Right kidney (tissue), 9 donors: ENCODE measurements around the gene IFIT1B.
"Not testable (repeated sequence)": the region's sequence is repeated elsewhere in the genome, so short reads cannot be mapped to it uniquely, and the experiment has no call there.

ENCODE experiments used
- DNase-seq: peaks from one replicate; pipeline ENCODE4 v3.0.0-alpha.2; 2016
- long read RNA-seq, 8 donors: transcript quantifications; one replicate each; lab custom pipeline, GENCODE V29; 2026

IFIT1B gene, protein sequence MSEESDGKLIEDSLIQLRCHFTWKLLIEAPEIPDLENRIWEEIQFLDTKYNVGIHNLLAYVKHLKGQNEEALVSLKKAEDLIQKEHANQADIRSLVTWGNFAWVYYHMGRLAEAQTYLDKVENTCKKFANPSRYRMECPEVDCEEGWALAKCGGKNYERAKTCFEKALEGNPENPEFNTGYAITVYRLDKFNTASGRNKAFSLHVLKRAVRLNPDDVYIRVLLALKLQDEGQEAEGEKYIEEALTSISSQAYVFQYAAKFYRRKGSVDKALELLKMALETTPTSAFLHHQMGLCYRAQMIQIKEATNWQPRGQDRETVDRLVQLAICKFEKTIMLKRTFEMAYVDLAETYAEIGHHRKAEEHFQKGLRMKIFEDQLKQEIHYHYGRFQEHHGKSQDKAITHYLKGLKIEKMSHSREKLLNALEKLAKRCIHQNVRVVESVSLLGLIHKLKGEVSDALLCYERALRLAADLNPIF
- long read RNA-seq, donor 1, partial matches to known transcripts = 0 of 1 reads
- long read RNA-seq, donor 1, other reads (novel, unspliced or antisense) = 0 of 1 reads
- long read RNA-seq, donor 2 = 0 reads
- long read RNA-seq, donor 3 = 0 reads
- long read RNA-seq, donor 4, partial matches to known transcripts = 0 of 1 reads
- long read RNA-seq, donor 4, other reads (novel, unspliced or antisense) = 0 of 1 reads
- long read RNA-seq, donor 5 = 0 reads
- long read RNA-seq, donor 6 = 0 reads
- long read RNA-seq, donor 7 = 0 reads
- long read RNA-seq, donor 8 = 0 reads

DNA sequence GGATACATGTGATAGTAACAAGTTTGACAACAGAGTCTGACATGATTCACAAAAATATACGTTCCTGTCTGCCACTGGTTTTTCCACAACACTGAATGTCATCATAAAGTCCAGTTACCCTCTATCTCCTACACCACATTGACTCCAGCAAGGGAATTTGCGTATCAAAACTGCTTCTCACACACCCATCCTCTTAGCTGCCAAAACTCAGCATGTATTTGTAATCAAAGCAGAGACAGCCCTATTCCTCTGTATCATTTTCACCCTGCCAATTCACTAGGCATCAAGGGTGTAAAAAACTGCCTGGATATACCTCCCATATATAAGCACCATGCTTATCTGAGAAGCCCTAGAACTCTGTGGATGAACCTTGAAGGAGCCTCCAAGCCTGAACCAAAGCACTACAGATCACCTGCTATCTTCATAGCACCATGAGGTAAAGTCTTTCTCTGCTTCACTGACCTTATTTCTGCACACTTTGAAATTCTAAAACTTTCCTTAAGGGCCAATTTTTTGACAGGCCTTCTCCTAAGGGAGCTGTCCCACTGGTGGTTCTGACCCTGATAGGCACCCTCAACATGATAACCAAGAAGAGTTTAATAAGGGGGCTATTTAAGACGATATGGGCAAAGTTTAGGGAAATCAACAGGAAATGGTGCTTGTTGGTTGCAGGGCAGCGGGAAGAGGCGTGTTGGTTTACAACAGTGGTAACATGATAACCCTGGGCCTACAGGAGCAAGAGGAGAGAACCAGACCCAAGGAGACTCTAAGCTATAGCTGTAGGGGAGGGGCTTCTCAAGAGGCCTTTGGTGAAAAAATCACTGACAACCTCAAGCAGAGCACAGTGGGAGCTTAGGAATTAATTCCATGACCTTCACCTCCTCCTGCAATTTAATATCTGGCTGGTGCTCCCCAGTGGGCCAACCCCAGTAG lies at the start of gene IFIT1B:
TSS of gene IFIT1B (plus strand) at position 352 of the 933 bp plus-strand sequence. CDS start at position 432, 80 bp downstream.
- DNase-seq = no peak

DNA sequence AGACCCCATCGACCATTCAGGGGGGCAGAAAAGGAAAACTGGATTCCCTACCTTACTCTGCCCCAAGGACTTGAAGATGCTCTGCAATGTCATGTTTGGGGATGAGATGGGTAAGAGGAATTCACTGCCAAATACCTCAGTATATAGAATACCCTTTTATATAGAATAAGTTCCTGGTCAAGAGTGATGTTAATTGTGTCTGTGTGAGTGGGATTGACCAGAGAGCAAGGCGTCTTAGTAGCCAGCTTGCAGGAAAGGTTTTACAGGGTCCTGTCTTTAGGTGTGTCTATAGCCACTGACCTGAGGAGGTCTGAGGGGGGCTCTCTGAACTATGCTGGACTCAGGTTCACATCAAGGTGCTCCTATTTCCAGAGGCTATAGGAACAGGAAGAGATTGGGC lies 48.7 kb upstream of the IFIT1B start:
- no peak for DNase-seq

DNA sequence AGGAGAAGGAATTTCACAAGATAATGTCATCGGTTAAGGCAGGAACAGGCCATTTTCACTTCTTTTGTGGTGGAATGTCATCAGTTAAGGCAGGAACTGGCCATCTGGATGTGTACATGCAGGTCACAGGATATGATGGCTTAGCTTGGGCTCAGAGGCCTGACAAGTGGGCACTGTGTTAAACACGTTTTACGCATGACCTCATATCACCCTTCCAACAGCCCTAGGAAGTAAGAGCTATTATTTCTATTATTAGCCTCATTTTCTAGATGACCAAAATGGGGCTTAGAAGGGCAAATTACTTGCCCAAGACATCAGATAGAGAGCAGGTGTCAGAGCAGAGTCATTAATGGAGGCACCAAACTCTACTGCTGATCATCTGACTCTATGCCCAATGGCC lies 47.8 kb upstream of the IFIT1B start:
- DNase-seq = not testable (repeated sequence)

- DNase-seq = no peak
These were observed 47.2 kb upstream of the IFIT1B start for GRCh38 chr10:89330537-89331212.

DNA sequence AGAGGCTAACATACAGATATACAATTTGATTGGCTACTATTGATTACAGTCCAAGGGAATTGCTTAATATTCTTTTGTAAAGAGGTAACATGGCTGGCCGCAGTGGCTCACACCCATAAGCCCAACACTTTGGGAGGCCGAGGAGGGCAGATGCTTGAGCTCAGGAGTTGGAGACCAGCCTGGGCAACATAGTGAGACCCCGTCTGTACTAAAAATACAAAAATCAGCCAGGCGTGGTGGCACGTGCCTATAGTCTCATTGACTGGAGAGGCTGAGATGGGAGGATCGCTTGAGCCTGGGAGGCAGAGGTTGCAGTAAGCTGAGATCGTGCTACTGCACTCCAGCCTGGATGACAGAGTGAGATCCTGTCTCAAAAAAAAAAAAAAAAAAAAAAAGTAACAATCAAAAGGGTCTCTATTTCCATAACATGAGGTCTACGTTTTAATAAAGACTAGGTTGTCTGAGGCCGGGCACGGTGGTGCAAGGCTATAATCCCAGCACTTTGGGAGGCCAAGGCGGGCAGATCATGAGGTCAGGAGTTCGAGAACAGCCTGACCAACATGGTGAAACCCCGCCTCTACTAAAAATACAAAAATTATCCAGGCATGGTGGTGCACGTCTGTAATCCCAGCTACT lies 46.3 kb upstream of the IFIT1B start:
- DNase-seq = not testable (repeated sequence)

- peak; percentile 42 for DNase-seq
These were observed 45.7 kb upstream of the IFIT1B start for GRCh38 chr10:89332123-89332633.

DNA sequence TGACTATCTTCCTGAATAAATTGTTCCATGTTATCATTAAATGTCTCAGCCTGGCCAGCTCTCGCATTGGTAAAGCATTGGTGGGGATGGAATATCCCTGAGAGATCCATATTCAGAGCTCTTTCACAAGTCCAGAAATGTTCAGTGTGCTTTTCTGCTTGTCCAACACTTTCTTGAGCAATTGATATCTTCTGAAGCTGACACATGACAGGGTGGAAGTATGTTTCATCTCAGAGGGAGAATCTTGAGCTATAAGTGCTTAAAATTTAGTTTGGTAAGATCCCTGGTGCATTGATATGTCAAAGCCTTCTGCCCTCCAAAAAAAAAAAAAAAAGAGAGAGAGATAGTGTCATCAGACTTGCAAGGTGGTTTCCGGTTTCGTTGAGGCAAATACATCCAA lies 42.6 kb upstream of the IFIT1B start:
- no peak for DNase-seq

DNA sequence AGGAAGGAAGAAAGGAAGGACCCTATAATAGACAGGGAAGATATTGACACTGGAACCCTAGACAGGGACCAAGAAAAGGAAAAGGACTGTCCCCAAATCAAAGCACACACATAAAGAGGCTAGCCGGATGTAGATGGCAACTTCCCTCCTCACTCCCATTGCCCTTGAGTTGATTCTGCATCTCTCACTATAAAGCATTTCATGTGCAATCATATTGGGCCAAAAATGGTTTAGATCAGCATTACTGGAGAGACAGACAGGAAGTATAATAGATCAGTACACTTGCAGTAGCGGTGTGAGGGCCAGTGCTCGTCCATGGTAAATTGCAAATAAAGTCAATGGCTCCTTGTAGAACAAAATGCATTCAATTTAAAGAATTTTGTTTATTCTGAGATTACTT lies 41.6 kb upstream of the IFIT1B start:
- DNase-seq = no peak

- DNase-seq = no peak
These were observed 40.4 kb upstream of the IFIT1B start for GRCh38 chr10:89337484-89337883.

DNA sequence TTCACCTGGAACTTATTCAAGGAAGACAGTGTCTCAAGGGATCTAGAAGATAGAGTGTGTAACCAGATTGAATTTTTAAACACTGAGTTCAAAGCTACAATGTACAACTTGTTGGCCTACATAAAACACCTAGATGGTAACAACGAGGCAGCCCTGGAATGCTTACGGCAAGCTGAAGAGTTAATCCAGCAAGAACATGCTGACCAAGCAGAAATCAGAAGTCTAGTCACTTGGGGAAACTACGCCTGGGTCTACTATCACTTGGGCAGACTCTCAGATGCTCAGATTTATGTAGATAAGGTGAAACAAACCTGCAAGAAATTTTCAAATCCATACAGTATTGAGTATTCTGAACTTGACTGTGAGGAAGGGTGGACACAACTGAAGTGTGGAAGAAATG lies 39.1 kb upstream of the IFIT1B start:
- no peak for DNase-seq

DNA sequence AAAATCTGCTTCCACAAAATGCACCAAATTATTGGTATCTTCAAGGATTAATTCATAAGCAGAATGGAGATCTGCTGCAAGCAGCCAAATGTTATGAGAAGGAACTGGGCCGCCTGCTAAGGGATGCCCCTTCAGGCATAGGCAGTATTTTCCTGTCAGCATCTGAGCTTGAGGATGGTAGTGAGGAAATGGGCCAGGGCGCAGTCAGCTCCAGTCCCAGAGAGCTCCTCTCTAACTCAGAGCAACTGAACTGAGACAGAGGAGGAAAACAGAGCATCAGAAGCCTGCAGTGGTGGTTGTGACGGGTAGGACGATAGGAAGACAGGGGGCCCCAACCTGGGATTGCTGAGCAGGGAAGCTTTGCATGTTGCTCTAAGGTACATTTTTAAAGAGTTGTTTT lies 38.0 kb upstream of the IFIT1B start:
- DNase-seq = no peak

DNA sequence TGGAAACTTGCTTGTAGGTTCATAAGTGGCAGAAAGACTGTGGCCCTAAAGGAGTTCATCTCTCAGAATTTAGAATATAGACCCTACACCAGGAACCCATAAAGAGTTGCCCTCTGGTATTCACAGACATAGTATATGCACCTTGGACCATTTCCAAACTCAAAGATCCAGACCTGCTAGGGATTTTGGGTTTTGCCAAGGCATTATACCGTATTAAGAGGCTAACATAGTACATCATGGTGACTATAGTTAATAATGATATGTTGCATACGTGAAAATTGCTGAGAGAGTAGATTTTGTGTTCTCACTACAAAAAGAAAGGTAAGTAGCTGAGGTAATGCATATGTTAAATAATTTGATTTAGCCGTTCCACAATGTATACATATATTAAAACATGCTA lies 36.2 kb upstream of the IFIT1B start:
- no peak for DNase-seq

- no peak for DNase-seq
These were observed 35.5 kb upstream of the IFIT1B start for GRCh38 chr10:89342206-89342958.

- no peak for DNase-seq
These were observed 34.6 kb upstream of the IFIT1B start for GRCh38 chr10:89343089-89343767.

- no peak for DNase-seq
These were observed 33.7 kb upstream of the IFIT1B start for GRCh38 chr10:89344156-89344555.

GRCh38 chr10:89345367-89346000 lies 32.4 kb upstream of the IFIT1B start:
- no peak for DNase-seq

DNA sequence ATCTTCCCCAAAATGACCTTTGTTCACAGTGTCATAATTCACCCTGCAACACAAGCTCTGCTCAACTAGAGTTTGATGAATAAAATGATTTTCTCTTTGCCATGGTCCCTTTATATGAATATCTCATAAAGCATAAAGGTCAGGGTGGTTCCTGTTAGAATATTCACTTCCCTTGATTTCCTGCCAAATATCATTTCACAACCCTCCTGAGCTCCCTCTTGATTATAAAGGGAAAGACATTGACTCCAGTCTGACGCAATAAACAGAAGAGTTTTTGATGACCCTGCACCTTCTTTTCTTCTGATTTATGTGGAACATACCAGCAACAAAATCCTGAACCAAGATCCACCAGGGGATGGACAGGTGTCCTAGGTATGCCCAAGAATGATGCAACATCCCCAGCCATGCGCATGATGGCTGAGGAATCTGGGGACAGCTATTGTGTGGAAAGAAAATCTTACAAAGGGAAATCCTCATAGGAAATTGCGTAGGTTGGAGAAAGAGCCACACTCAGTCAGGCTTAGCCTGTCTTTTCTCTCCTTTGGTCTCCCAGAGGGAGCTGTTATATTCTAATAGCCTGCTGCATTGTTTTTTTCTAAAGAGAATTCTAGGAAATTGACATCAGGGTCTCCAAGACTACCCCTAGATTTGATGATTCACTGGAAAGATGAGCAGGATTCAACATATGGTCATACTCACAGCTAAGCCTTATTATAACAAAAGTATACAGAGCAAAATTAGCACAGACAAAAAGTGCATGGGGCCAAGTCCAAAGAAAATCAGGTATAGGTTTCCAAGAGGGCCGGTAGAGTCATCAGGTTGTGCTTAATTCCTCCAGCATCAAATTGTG lies 31.2 kb upstream of the IFIT1B start:
- no peak for DNase-seq
